ENCODE measurements around the gene PTPRT. TPM values are rescaled to one million over a fixed set of nuclear protein-coding genes. Genes with fewer than 3 reads are reported as not detected.

Gene PTPRT
- total and polyA plus RNA-seq, 4 donors: 0.14 to 2.8 (median 0.40) TPM

DNA sequence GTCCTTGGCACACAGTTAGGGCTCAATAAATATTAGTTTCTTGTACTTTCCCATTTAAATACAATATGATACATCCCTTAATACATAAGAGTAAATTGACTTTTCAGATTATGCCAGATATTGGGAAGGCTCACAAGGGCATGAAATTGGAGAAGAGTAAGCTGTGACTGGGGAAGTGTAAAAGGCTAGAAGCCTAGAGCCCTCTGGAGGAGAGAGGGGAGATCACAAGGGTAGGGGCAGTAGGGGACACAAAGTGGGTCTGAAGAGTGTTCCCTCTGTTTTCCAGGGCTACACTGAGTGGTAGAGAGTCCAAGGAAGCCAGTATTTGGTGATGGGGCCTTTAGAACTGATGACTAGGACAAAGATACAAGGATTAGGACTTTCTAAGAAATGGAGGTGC, 1008.6 kb downstream of the PTPRT start:
- no peak overlapping the region for H3K4me3 ChIP-seq (ENCODE audit: low read depth in 1 of 3, low read length in 3 of 3)
- no peak overlapping the region for H3K27ac ChIP-seq (ENCODE audit: low read depth in 1 of 2, low read length in 2 of 2)
- no peaks in the 10 kb centered on the region for H3K4me1 ChIP-seq (ENCODE audit: control insufficient read depth in 4 of 4, insufficient read depth in 4 of 4, low read length in 3 of 4)
- H3K9ac ChIP-seq (ENCODE audit: low read depth in 1 of 2, low read length in 2 of 2): no peak overlapping the region
- H3K9me3 ChIP-seq (ENCODE audit: control insufficient read depth in 4 of 4, low read length in 3 of 4): no peaks in the 10 kb centered on the region
- no peak for DNase-seq (ENCODE audit: low spot score)
- TF ChIP-seq FOXA2 (IDR thresholded peaks at IDR 0.05) (no peak), EGR1 (IDR thresholded peaks at IDR 0.05; ENCODE audit: low read depth in 2 of 2) (no peak), GABPA (IDR thresholded peaks at IDR 0.05 in 1 of 2, conservative IDR thresholded peaks at IDR 0.05 in 1 of 2) (no peak), NR2F2 (IDR thresholded peaks at IDR 0.05) (no peak), RAD21 (IDR thresholded peaks at IDR 0.05) (no peak), TAF1 (conservative IDR thresholded peaks at IDR 0.05) (no peak), SP1 (IDR thresholded peaks at IDR 0.05) (no peak), YY1 (IDR thresholded peaks at IDR 0.05) (no peak), HNF4G (IDR thresholded peaks at IDR 0.05) (no peak), JUND (IDR thresholded peaks at IDR 0.05) (no peak), RXRA (IDR thresholded peaks at IDR 0.05) (no peak), HNF4A (conservative IDR thresholded peaks at IDR 0.05) (no peak)
- TF ChIP-seq, protein P1, sequence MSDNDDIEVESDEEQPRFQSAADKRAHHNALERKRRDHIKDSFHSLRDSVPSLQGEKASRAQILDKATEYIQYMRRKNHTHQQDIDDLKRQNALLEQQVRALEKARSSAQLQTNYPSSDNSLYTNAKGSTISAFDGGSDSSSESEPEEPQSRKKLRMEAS (IDR thresholded peaks at IDR 0.05): no peak
- TF ChIP-seq, protein P2, sequence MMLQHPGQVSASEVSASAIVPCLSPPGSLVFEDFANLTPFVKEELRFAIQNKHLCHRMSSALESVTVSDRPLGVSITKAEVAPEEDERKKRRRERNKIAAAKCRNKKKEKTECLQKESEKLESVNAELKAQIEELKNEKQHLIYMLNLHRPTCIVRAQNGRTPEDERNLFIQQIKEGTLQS (IDR thresholded peaks at IDR 0.05): no peak
- TF ChIP-seq, protein P3, sequence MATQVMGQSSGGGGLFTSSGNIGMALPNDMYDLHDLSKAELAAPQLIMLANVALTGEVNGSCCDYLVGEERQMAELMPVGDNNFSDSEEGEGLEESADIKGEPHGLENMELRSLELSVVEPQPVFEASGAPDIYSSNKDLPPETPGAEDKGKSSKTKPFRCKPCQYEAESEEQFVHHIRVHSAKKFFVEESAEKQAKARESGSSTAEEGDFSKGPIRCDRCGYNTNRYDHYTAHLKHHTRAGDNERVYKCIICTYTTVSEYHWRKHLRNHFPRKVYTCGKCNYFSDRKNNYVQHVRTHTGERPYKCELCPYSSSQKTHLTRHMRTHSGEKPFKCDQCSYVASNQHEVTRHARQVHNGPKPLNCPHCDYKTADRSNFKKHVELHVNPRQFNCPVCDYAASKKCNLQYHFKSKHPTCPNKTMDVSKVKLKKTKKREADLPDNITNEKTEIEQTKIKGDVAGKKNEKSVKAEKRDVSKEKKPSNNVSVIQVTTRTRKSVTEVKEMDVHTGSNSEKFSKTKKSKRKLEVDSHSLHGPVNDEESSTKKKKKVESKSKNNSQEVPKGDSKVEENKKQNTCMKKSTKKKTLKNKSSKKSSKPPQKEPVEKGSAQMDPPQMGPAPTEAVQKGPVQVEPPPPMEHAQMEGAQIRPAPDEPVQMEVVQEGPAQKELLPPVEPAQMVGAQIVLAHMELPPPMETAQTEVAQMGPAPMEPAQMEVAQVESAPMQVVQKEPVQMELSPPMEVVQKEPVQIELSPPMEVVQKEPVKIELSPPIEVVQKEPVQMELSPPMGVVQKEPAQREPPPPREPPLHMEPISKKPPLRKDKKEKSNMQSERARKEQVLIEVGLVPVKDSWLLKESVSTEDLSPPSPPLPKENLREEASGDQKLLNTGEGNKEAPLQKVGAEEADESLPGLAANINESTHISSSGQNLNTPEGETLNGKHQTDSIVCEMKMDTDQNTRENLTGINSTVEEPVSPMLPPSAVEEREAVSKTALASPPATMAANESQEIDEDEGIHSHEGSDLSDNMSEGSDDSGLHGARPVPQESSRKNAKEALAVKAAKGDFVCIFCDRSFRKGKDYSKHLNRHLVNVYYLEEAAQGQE (IDR thresholded peaks at IDR 0.05): no peak
- TF ChIP-seq, protein P4, sequence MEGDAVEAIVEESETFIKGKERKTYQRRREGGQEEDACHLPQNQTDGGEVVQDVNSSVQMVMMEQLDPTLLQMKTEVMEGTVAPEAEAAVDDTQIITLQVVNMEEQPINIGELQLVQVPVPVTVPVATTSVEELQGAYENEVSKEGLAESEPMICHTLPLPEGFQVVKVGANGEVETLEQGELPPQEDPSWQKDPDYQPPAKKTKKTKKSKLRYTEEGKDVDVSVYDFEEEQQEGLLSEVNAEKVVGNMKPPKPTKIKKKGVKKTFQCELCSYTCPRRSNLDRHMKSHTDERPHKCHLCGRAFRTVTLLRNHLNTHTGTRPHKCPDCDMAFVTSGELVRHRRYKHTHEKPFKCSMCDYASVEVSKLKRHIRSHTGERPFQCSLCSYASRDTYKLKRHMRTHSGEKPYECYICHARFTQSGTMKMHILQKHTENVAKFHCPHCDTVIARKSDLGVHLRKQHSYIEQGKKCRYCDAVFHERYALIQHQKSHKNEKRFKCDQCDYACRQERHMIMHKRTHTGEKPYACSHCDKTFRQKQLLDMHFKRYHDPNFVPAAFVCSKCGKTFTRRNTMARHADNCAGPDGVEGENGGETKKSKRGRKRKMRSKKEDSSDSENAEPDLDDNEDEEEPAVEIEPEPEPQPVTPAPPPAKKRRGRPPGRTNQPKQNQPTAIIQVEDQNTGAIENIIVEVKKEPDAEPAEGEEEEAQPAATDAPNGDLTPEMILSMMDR (IDR thresholded peaks at IDR 0.05; ENCODE audit: low read depth, low read length, missing input control): no peak
- TF ChIP-seq, protein P5, sequence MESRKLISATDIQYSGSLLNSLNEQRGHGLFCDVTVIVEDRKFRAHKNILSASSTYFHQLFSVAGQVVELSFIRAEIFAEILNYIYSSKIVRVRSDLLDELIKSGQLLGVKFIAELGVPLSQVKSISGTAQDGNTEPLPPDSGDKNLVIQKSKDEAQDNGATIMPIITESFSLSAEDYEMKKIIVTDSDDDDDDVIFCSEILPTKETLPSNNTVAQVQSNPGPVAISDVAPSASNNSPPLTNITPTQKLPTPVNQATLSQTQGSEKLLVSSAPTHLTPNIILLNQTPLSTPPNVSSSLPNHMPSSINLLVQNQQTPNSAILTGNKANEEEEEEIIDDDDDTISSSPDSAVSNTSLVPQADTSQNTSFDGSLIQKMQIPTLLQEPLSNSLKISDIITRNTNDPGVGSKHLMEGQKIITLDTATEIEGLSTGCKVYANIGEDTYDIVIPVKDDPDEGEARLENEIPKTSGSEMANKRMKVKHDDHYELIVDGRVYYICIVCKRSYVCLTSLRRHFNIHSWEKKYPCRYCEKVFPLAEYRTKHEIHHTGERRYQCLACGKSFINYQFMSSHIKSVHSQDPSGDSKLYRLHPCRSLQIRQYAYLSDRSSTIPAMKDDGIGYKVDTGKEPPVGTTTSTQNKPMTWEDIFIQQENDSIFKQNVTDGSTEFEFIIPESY (IDR thresholded peaks at IDR 0.05): no peak
- H3K36me3 ChIP-seq (ENCODE audit: control insufficient read depth in 4 of 4, insufficient read depth in 3 of 4, low read depth in 1 of 4, low read length in 3 of 4): no peaks in the 10 kb centered on the region
- H3K27me3 ChIP-seq (ENCODE audit: control insufficient read depth in 4 of 4, insufficient read depth in 4 of 4, low read length in 3 of 4): peaks cover 0 to 4% (median 0%) of the 10 kb centered on the region in 4 donors

Measured in liver (tissue), 9 donors.